HFFc6 (cell line): ENCODE data around the gene FAHD2B. TPM values are rescaled to one million over a fixed set of nuclear protein-coding genes. Genes with fewer than 3 reads are reported as not detected.
"Not testable (repeated sequence)": the region's sequence is repeated elsewhere in the genome, so short reads cannot be mapped to it uniquely, and the experiment has no call there.

Source experiments
- DNase-seq: peaks from one replicate; pipeline ENCODE4 v3.0.0-alpha.2; 2018
- H3K27ac Mint-ChIP-seq: 2 replicates; pipeline ENCODE4 v1.8.0; 2020; ENCODE audit warnings: mild to moderate bottlenecking, mixed read lengths
- H3K27me3 Mint-ChIP-seq: 2 replicates; pipeline ENCODE4 v1.8.0; 2021; ENCODE audit warnings: mild to moderate bottlenecking, moderate library complexity, mixed read lengths; ENCODE audit not compliant: insufficient read depth
- H3K36me3 Mint-ChIP-seq: 2 replicates; pipeline ENCODE4 v1.8.0; 2021; ENCODE audit warnings: low read depth, mixed read lengths
- H3K4me1 Mint-ChIP-seq: 2 replicates; pipeline ENCODE4 v1.8.0; 2020; ENCODE audit warnings: low read depth, mixed read lengths
- H3K4me3 Mint-ChIP-seq: 2 replicates; pipeline ENCODE4 v1.8.0; 2020; ENCODE audit warnings: mild to moderate bottlenecking, moderate library complexity, mixed read lengths
- H3K9me3 Mint-ChIP-seq: 2 replicates; pipeline ENCODE4 v1.8.0; 2020; ENCODE audit warnings: mild to moderate bottlenecking, mixed read lengths
- CTCF ChIP-seq: fragments of 200-600 bp; sonication (generic); IDR thresholded peaks from 2 replicates; pipeline ENCODE4 v1.5.0; 2021; ENCODE audit warnings: antibody characterized with exemption, mild to moderate bottlenecking
- total RNA-seq, 6 experiments: library from RNA; stranded (reverse); fragmentation: NEBNext Ultra II Directional; extraction: Animal tissue kit (Norgen Biotek cat#: 25700); gene quantifications; 2 replicates in 1 of 6; 3 replicates in 5 of 6; pipeline ENCODE4 v1.2.3, GENCODE V29; 2021

The FAHD2B gene
- total RNA-seq, 6 experiments from 2014 or later, result 2.7 to 6.6 (median 3.9) TPM

- H3K4me3 Mint-ChIP-seq, result peak overlapping the region; percentile 82
- H3K27me3 Mint-ChIP-seq, result peaks cover 20% of the 10 kb centered on the region
- no peak overlapping the region for H3K27ac Mint-ChIP-seq
Observed at GRCh38 chr2:97095661-97096060, 979 bp upstream of the FAHD2B start.

DNA sequence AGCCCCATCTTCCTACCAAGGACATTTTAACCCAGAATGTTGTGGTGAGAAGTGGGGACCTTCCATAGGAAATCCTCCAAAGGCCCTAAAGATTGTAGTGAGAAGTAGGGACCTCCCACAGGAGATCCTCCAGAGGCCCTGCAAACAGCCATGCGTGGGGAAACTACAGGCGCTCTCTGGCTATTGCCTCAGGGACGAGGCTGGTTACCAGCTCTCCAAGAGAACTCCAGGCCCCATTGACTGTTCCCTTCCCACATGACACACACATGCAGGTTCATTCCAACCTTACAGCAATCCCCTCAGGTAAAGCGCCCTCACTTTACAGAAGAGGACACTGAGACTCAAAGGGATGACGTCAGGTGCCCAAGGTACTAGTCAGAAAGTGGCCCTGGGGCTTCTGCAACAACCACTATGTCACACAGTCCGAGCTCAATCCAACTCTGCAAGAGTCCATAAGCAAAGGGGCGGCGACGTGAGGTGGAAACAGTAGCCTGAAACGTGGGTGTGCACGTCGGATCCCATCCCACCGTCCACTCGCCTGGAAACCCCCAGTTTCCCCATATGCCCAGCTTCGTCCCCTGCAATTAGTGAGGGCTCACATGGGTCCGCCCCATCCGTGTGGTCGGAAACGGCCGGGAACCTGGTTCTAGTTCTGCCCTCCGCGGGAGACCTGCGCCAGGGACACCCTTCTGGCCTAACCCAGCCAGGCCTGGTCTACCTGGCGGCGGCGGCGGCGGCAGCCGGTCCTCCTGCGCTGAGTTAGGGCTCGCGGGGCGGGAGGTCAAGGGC, 505 bp downstream of the FAHD2B start:
- peaks cover 18% of the 10 kb centered on the region for H3K27me3 Mint-ChIP-seq
- H3K27ac Mint-ChIP-seq, DNase-seq, H3K9me3 Mint-ChIP-seq, H3K4me3 Mint-ChIP-seq, H3K4me1 Mint-ChIP-seq, H3K36me3 Mint-ChIP-seq: not testable (repeated sequence)

More at GRCh38 chr2:97095661-97096060, 979 bp upstream of the FAHD2B start:
- TF ChIP-seq CTCF, result no peak
- Mint-ChIP-seq H3K4me1 (peaks cover 6% of the 10 kb centered on the region), H3K36me3 (no peaks in the 10 kb centered on the region), H3K9me3 (no peaks in the 10 kb centered on the region)
- DNase-seq, result no peak

DNA sequence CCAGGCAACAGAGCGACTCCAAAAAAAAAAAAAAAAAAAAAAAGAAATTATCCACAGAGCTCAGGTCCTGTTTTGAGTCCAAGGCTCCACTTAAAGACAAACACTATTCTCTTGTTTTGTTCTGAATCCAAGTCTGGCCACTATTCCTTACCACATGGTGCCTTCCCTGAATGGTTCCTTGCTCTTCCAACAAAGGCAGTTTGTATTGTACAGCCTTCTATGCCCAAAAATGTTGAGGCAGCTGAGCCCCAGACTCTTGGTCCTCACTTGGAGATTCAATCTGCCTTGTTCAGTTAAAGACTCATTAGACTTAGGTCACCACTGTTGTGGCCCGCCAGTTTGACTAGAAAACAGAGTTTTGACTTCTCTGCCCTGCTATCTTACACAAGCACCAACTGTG, 1.7 kb downstream of the FAHD2B start:
- not testable (repeated sequence) for DNase-seq, H3K27ac Mint-ChIP-seq, H3K4me3 Mint-ChIP-seq, H3K36me3 Mint-ChIP-seq, H3K9me3 Mint-ChIP-seq, H3K4me1 Mint-ChIP-seq
- H3K27me3 Mint-ChIP-seq, result peaks cover 10% of the 10 kb centered on the region

GRCh38 chr2:97088706-97089105, 6.0 kb downstream of the FAHD2B start:
- not testable (repeated sequence) for H3K4me1 Mint-ChIP-seq, DNase-seq, H3K4me3 Mint-ChIP-seq, H3K27ac Mint-ChIP-seq, H3K36me3 Mint-ChIP-seq, H3K9me3 Mint-ChIP-seq, H3K27me3 Mint-ChIP-seq

DNA sequence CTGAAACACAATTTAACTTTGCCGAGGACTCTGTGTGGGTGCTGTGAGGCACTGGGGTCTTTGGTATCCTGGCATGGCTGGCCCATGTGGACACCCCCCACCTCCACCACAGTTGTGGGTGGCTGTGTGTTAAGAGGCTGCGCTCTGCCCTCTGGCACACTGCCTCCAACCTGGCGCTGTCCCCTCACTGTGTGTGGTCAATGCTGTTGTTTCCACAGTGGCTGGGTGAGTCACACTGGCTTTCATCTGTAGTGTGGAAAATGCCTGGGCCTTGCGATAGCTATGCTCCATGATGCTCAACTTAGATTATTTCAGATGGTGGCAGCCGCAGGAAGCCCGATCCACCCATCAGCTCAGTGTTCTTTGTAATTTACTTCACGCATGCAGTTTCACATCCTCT, 9.6 kb downstream of the FAHD2B start:
- not testable (repeated sequence) for H3K4me1 Mint-ChIP-seq, H3K36me3 Mint-ChIP-seq, H3K27me3 Mint-ChIP-seq, H3K27ac Mint-ChIP-seq, H3K9me3 Mint-ChIP-seq, H3K4me3 Mint-ChIP-seq, DNase-seq

DNA sequence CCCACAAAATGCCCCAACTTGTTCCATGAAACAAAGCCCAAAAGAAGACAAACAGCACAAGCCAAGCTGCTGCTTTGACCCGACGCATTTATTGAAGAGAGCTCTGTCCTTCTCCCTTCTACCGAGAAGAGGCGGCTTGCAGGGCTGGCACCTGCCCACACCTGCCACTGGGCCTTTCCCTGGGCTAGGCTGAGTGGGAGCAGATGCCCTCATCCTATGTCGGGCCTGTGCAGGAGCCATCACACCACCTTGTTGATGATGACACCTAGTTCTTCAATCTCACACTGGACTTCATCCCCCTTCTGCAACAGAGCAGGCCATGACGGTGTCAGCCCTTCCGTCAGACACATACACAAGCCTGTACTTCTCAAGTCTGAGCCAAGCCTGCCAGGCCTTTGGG, 11.2 kb downstream of the FAHD2B start:
- H3K4me1 Mint-ChIP-seq, H3K27ac Mint-ChIP-seq, H3K36me3 Mint-ChIP-seq, H3K4me3 Mint-ChIP-seq, DNase-seq, H3K9me3 Mint-ChIP-seq: not testable (repeated sequence)
- peaks cover 11% of the 10 kb centered on the region for H3K27me3 Mint-ChIP-seq

GRCh38 chr2:97082206-97082605, 12.5 kb downstream of the FAHD2B start:
- not testable (repeated sequence) for H3K36me3 Mint-ChIP-seq, H3K4me3 Mint-ChIP-seq, DNase-seq, H3K4me1 Mint-ChIP-seq, H3K27ac Mint-ChIP-seq, H3K9me3 Mint-ChIP-seq
- peaks cover 11% of the 10 kb centered on the region for H3K27me3 Mint-ChIP-seq

GRCh38 chr2:97080855-97081254, 13.8 kb downstream of the FAHD2B start:
- DNase-seq, H3K4me1 Mint-ChIP-seq, H3K36me3 Mint-ChIP-seq, H3K9me3 Mint-ChIP-seq, H3K4me3 Mint-ChIP-seq, H3K27ac Mint-ChIP-seq: not testable (repeated sequence)
- peaks cover 11% of the 10 kb centered on the region for H3K27me3 Mint-ChIP-seq

- H3K9me3 Mint-ChIP-seq, H3K4me1 Mint-ChIP-seq, DNase-seq, H3K36me3 Mint-ChIP-seq, H3K27ac Mint-ChIP-seq, H3K4me3 Mint-ChIP-seq, H3K27me3 Mint-ChIP-seq: not testable (repeated sequence)
Observed at GRCh38 chr2:97077213-97077612, 17.5 kb downstream of the FAHD2B start.

- not testable (repeated sequence) for H3K36me3 Mint-ChIP-seq, H3K4me1 Mint-ChIP-seq, DNase-seq, H3K27ac Mint-ChIP-seq, H3K9me3 Mint-ChIP-seq, H3K4me3 Mint-ChIP-seq
- H3K27me3 Mint-ChIP-seq, result peaks cover 20% of the 10 kb centered on the region
Observed at GRCh38 chr2:97070915-97071314, 23.8 kb downstream of the FAHD2B start.

DNA sequence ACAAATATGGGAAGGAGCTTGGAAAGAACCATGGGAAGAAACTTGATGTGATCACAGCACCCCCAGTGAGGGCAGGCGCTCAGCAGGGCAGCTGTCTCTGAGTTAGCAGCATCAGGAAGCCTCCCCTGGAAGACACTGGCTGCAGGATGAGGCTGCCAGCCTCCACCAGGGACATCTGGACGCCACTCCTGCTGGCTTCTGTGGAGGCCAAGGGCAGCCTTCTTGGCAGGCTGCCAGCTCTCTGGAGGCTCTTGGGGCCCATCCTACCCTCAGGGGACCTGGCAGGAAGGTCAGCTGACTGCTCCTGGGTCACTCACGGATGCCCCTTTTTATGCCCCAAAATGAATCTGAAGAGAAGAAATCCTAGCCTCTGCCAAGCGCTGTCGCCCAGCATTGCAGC, 26.0 kb downstream of the FAHD2B start:
- peaks cover 27% of the 10 kb centered on the region for H3K27me3 Mint-ChIP-seq
- H3K4me3 Mint-ChIP-seq, DNase-seq, H3K36me3 Mint-ChIP-seq, H3K27ac Mint-ChIP-seq, H3K9me3 Mint-ChIP-seq, H3K4me1 Mint-ChIP-seq: not testable (repeated sequence)
